Stimulated activated CD4-positive, alpha-beta T cell treated with anti-CD3 and anti-CD28 coated beads, Interleukin-2, amount 100 ng/mL, for 48 hours (primary cell): ENCODE measurements around the gene GDF10.

Source experiments
- DNase-seq, 2 donors: peaks; one replicate each; pipeline ENCODE4 v3.0.0-alpha.2; 2020

GDF10 gene

DNA sequence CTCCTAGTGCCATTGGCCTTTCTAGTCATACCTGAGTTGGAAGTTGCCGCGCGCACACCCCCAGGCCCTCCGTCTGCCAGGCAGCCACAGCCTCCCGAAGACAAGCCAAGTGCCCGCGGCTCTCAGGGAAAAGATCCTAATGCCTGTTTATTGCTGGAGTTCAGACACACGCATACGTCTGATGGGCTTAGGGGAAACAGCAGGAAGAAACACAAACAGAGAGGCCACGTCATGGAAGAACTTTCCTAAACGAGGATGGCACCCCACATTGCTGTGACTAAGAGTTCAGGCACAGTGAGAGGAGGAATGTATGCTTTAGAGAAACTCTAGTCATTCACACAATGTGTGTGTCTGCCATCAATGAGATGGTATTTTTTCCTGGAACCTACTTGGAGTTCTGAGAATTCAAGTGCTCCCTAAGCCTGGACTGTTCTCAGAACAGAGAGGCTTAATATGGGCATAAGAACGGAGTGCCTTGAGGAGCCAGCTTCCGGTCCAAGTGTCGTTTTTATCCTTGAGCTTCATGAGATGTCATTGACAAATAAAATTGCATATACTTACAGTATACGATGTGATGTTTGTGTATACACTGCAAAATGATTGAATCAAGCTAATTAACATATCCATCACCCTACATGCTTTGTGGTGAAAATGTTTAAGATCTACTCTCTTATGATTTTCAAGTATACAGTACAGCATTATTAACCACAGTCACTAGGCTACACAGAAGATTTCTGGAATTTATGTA is 36.6 kb downstream of the GDF10 start:
- DNase-seq, result no peak

GRCh38 chr10:47337310-47337709 is 37.3 kb downstream of the GDF10 start:
- DNase-seq, result no peak

GRCh38 chr10:47339186-47339735 is 39.3 kb downstream of the GDF10 start:
- DNase-seq, result no peak

GRCh38 chr10:47339759-47340607 is 40.0 kb downstream of the GDF10 start:
- DNase-seq, result no peak

GRCh38 chr10:47340608-47341170 is 40.7 kb downstream of the GDF10 start:
- DNase-seq, result peak; percentile 76

- DNase-seq, result no peak
Measured at GRCh38 chr10:47344996-47345870, 45.2 kb downstream of the GDF10 start.

DNA sequence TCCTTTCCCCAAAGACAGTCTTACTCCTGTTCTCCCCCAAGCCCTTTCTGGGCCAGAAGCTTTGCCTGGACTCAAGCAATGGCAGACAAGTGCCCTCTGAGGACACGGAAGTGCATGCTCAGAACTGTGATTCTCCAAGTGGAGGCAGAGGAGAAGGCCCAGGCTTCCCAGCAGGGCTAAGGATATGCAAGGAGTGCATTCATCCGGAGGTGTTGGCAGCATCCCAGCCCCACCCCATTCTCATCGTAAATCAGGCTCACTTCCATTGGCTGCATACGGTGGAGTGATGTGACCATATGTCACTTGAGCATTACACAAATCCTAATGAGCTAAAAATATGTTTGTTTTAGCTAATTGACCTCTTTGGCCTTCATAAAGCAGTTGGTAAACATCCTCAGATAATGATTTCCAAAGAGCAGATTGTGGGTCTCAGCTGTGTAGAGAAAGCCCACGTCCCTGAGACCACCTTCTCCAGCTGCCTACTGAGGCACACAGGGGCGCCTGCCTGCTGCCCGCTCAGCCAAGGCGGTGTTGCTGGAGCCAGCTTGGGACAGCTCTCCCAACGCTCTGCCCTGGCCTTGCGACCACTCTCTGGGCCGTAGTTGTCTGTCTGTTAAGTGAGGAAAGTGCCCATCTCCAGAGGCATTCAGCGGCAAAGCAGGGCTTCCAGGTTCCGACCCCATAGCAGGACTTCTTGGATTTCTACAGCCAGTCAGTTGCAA is 46.7 kb downstream of the GDF10 start:
- DNase-seq, result no peak

DNA sequence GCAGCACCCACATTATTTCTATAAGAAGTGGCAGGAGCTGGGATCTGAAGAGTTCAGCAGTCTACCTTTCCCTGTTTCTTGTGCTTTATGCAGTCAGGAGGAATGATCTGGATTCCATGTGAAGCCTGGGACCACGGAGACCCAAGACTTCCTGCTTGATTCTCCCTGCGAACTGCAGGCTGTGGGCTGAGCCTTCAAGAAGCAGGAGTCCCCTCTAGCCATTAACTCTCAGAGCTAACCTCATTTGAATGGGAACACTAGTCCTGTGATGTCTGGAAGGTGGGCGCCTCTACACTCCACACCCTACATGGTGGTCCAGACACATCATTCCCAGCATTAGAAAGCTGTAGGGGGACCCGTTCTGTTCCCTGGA is 47.3 kb downstream of the GDF10 start:
- no peak for DNase-seq

GRCh38 chr10:47348138-47348651 is 48.2 kb downstream of the GDF10 start, which contains the start of gene RBP3:
Gene RBP3 (plus strand): TSS chr10:47348363. CDS start chr10:47348485, 122 bp downstream.
- DNase-seq, result no peak

DNA sequence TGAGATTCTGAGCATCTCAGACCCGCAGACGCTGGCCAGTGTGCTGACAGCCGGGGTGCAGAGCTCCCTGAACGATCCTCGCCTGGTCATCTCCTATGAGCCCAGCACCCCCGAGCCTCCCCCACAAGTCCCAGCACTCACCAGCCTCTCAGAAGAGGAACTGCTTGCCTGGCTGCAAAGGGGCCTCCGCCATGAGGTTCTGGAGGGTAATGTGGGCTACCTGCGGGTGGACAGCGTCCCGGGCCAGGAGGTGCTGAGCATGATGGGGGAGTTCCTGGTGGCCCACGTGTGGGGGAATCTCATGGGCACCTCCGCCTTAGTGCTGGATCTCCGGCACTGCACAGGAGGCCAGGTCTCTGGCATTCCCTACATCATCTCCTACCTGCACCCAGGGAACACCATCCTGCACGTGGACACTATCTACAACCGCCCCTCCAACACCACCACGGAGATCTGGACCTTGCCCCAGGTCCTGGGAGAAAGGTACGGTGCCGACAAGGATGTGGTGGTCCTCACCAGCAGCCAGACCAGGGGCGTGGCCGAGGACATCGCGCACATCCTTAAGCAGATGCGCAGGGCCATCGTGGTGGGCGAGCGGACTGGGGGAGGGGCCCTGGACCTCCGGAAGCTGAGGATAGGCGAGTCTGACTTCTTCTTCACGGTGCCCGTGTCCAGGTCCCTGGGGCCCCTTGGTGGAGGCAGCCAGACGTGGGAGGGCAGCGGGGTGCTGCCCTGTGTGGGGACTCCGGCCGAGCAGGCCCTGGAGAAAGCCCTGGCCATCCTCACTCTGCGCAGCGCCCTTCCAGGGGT is 48.9 kb downstream of the GDF10 start:
- DNase-seq, result no peak

- DNase-seq, result no peak
Measured at GRCh38 chr10:47349516-47349915, 49.5 kb downstream of the GDF10 start.

- DNase-seq, result no peak
Measured at GRCh38 chr10:47349941-47350371, 50.0 kb downstream of the GDF10 start.

- no peak for DNase-seq
Measured at GRCh38 chr10:47350671-47351640, 51.0 kb downstream of the GDF10 start.

GRCh38 chr10:47351899-47352815 is 52.2 kb downstream of the GDF10 start:
- DNase-seq, result no peak

- DNase-seq, result no peak
Measured at GRCh38 chr10:47353351-47353750, 53.4 kb downstream of the GDF10 start.

DNA sequence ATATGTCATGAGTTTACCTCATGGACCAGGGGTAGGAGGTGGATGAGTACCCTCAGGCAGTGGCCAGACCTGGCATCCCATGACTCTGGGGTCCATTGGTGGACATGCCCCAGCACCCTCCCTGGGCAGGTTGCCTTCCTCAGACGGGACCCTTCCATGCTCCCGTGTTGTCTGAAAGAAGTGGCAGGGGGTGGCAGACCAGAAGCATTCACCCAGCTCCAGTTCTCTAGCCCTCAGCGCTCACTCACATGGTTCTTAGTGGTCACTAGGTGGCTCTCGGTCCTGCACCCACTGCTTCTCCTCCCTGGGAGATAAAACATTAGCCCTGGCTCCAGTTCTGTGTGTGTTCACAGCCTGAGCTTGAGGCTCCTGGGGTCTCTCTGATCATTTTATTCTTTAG is 54.2 kb downstream of the GDF10 start:
- DNase-seq, result no peak

GRCh38 chr10:47354900-47355299 is 54.9 kb downstream of the GDF10 start:
- DNase-seq, result no peak

DNA sequence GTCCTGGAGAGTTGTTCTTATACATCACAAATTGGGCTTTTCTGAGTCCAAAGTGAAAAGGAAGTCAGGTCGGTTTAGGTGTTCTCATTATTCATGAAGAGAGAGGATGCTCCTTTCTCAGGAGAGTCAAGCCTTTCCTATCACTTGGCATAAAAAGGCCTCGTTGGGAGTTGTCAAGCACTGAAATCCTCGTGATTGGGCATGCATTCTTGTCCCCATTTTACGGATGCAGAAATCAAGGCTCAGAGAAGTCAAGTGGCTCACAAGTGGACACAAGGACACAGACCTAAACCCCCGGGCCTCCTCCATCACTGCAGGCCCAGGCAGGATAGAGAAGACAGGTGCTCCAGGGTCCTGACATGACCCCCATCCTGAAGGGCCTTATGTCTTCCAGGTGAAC is 56.7 kb downstream of the GDF10 start:
- no peak for DNase-seq
